GM21390 (cell line): ENCODE measurements around the gene NCAPG.

Experiments used
- ATAC-seq: cut with Tn5 transposase; IDR thresholded peaks from one replicate; pipeline ENCODE4 v1.9.1; 2021; ENCODE audit not compliant: unreplicated experiment

NCAPG gene, protein sequence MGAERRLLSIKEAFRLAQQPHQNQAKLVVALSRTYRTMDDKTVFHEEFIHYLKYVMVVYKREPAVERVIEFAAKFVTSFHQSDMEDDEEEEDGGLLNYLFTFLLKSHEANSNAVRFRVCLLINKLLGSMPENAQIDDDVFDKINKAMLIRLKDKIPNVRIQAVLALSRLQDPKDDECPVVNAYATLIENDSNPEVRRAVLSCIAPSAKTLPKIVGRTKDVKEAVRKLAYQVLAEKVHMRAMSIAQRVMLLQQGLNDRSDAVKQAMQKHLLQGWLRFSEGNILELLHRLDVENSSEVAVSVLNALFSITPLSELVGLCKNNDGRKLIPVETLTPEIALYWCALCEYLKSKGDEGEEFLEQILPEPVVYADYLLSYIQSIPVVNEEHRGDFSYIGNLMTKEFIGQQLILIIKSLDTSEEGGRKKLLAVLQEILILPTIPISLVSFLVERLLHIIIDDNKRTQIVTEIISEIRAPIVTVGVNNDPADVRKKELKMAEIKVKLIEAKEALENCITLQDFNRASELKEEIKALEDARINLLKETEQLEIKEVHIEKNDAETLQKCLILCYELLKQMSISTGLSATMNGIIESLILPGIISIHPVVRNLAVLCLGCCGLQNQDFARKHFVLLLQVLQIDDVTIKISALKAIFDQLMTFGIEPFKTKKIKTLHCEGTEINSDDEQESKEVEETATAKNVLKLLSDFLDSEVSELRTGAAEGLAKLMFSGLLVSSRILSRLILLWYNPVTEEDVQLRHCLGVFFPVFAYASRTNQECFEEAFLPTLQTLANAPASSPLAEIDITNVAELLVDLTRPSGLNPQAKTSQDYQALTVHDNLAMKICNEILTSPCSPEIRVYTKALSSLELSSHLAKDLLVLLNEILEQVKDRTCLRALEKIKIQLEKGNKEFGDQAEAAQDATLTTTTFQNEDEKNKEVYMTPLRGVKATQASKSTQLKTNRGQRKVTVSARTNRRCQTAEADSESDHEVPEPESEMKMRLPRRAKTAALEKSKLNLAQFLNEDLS

DNA sequence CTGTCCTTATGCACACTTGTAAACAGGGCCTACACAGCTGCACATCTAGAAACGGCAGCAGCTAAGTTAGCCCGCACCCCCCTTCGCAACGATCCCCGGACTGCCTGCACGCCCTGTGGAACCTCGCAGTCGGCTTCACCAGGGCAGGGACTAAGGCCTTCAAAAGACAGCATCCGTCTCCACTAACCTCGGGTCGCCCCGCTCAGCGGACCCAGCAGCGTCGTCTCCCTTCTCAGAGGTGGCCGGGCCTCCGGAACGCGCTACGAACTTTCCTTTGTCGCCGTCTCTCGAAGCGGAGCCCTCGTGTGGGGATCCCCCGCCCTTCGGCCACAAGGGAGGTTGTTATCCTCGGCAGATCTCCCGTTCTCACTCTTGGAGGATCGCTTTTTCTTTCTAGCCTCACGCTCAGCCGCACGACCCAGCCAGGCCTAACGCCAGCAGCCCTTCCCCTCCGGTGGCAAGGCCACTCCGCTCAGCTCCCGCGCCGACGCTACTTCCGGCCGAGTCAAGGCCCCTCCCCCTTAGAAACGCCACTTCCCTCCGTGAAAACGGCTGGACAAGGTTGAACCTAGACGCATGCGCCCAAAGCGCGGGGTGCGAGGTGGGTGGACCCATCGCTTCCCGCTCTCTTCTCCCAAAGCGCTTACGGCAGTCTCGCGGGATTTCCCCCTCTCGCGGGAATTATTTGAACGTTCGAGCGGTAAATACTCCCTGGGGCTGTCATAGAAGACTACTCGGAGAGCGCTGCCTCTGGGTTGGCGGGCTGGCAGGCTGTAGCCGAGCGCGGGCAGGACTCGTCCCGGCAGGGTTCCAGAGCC lies at the start of gene NCAPG, which contains the start of gene DCAF16:
Gene NCAPG, plus strand, starts transcription at position 720 of the 818 bp plus-strand sequence. CDS start 99 bp downstream, outside the sequence.
Gene DCAF16, minus strand, starts transcription at position 498 of the 818 bp plus-strand sequence. CDS start 6,616 bp downstream, outside the sequence.
- peak; percentile 84 for ATAC-seq

GRCh38 chr4:17761062-17761461 lies 49.7 kb upstream of the NCAPG start:
- no peak for ATAC-seq

GRCh38 chr4:17762726-17763125 lies 48.1 kb upstream of the NCAPG start:
- no peak for ATAC-seq

- ATAC-seq = no peak
These were observed 47.4 kb upstream of the NCAPG start for GRCh38 chr4:17763416-17763815.

DNA sequence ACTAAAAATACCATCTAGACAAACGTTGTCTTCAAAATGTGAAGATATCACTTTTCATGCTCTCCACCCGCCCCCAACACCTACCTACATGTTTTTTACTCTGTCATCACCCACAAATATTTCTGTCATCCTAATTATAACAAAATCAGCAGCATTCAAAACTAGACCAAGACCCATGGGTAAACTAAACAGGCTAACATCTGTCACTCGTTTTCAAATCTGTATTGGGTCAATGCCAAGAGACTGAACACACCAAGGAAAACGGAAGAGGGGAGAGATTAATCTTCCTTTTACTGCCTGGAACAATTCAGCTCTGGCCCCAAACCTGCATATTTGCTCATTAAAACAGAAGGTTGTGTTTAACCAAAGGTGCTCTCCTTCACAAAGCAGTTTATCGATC lies 46.8 kb upstream of the NCAPG start:
- no peak for ATAC-seq

GRCh38 chr4:17765514-17766286 lies 45.1 kb upstream of the NCAPG start:
- no peak for ATAC-seq

DNA sequence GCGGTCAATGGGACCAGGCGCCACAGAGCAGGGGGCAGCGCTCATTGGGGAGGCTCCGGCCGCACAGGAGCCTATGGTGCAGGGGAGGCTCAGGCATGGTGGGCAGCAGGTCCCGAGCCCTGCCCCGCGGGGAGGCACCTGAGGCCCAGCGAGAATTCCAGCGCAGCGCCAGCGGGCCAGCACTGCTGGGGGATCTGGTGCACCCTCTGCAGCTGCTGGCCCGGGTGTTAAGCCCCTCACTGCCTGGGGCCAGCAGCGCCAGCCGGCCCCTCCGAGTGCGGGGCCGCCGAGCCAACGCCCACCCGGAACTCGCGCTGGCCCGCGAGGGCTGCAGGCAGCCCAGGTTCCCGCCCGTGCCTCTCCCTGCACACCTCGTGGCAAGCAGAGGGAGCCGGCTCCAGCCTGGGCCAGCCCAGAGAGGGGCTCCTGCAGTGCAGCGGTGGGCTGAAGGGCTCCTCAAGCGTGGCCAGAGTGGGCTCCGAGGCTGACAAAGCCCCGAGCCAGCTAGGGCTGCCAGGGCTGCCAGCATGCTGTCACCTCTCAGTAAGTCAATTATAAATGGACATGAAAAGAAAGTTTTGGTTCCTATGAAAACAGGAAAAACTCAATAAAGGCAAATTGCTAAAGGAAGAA lies 43.8 kb upstream of the NCAPG start:
- ATAC-seq = no peak

- ATAC-seq = no peak
These were observed 41.2 kb upstream of the NCAPG start for GRCh38 chr4:17769406-17770174.

DNA sequence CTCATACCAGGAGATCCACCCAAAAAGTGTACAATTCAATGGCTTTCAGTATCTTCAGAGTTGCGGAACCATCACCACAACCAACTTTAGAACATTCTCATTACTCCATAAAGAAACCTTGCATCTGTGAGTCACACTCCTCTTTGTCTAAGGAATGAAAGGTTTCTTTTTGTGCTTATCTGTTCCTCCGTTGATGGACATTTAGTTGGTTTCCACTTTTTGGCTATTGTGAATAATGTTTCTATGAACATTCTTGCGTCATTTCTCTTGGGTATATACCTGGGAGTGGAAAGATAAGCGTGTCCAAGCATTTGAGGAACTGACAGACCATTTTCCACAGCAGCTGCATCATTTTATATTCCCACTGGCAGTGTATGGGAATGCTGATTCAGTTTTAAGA lies 39.9 kb upstream of the NCAPG start:
- no peak for ATAC-seq

- ATAC-seq = no peak
These were observed 39.4 kb upstream of the NCAPG start for GRCh38 chr4:17771284-17771908.

- ATAC-seq = no peak
These were observed 37.6 kb upstream of the NCAPG start for GRCh38 chr4:17773135-17773698.

- ATAC-seq = no peak
These were observed 32.3 kb upstream of the NCAPG start for GRCh38 chr4:17778431-17778830.

DNA sequence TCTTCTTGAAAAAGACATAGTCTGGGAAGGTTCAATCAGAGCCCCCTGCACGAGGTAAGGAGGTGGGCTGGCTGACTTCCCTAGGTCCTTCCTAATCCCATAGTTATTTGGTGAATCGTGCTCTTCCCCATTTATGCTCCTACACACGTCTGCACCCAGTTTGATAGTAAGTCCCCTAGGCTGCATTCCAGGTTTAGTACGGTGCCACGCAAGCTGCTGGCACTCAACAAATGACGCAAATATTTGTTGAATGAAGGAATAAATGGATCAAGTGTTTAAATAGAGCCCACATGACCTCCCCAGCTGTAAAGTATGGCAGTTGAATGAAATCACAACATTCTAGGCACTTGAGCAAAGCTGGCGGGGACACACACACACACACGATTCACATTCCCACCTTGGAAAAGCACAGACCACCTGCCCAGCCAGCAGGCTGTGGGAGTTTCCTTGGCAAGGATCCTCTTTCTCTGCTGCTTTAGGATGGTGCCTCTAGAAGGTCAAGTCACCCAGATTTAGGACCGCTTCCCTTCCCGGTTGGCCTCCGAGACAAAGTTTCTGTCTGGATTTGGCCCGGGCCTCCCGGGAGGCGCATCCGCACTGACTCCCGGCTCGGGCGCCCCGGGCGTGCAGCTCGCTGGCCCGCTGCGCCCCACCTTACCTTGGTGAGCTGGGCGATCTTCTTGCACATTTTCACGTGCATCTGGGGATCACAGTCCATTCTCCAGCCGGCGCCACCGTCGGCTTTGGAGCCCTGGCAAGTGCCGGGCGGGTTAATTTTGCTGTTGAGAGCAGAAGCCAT lies 30.1 kb upstream of the NCAPG start:
- ATAC-seq = no peak

- ATAC-seq = no peak
These were observed 29.2 kb upstream of the NCAPG start, which contains the start of gene FAM184B for GRCh38 chr4:17781300-17782287. Gene FAM184B, minus strand, starts transcription at chr4:17781621. Its CDS starts 322 bp downstream, at chr4:17781299.

DNA sequence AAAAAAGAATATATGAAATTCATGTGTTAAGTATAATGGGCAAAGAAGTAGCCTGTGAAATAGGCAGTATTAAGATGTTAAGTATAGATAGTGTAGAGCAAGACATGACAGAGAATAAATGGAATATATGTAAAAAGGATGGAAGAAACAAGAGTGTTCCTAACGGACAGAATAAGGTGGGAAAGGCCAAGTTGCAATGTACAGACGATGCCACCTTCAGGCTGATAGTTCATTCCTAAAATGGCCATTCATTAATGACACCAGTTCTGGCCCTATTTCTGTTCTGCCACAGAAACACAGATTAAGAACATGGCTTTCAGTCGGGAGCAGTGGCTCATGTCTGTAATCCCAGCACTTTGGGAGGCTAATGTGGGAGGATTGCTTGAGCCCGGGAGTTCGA lies 24.9 kb upstream of the NCAPG start:
- ATAC-seq = no peak

- ATAC-seq = no peak
These were observed 24.2 kb upstream of the NCAPG start for GRCh38 chr4:17786567-17786966.
